Endothelial cell of umbilical vein (primary cell): Measurements from ENCODE around the gene MYO9B. TPM values are rescaled to one million over a fixed set of nuclear protein-coding genes. Genes with fewer than 3 reads are reported as not detected.

Experiments
- BruUV-seq: library from RNA; stranded (reverse); fragments of 400-500 nt; replicated peaks from 2 replicates; lab custom pipeline; 2021; lab: Mats Ljungman, UMichigan
- CTCF ChIA-PET: fragments of 300-600, 350-600 bp; sonication (Branson Sonifier 250); formaldehyde crosslinking; loops from one replicate; lab custom pipeline; 2021; ENCODE audit warnings: antibody characterized with exemption, inconsistent platforms; lab: Charles Lee
- POLR2A ChIA-PET: fragments of 300-600, 350-600 bp; sonication (Branson Sonifier 250); formaldehyde crosslinking; loops from one replicate; lab custom pipeline; 2021; ENCODE audit warnings: antibody characterized with exemption, inconsistent platforms; lab: Charles Lee
- DNase-seq: peaks from one replicate; pipeline ENCODE4 v3.0.0-alpha.2; 2011; ENCODE audit warnings: low read depth, low spot score
- FAIRE-seq: peaks from 2 replicates; lab custom pipeline; 2011; peaks lifted over from hg19 to GRCh38; lab: Jason Lieb, UNC
- H2AFZ ChIP-seq: 2 replicates; pipeline ENCODE4 v1.6.0; 2012; ENCODE audit warnings: low read depth, low read length, control low read depth, inconsistent platforms
- H3K27ac ChIP-seq: 2 replicates; pipeline ENCODE4 v1.5.1; 2011; ENCODE audit warnings: low read depth, mild to moderate bottlenecking, control low read depth, low read length, moderate library complexity; ENCODE audit not compliant: insufficient read depth
- H3K27me3 ChIP-seq, 2 experiments: 2 replicates each; pipeline versions ENCODE4 v1.6.0 to v1.6.1; 2011; ENCODE audit warnings: low read length in 2 of 2, mixed read lengths in 1 of 2; ENCODE audit not compliant: control insufficient read depth in 2 of 2, insufficient read depth in 2 of 2
- H3K36me3 ChIP-seq, 2 experiments: 2 replicates in 1 of 2; 3 replicates in 1 of 2; pipeline ENCODE4 v1.5.1; 2011; ENCODE audit warnings: low read length in 2 of 2, mild to moderate bottlenecking in 1 of 2, moderate library complexity in 1 of 2; ENCODE audit not compliant: control insufficient read depth in 2 of 2, insufficient read depth in 2 of 2; ENCODE audit errors: extremely low read depth in 1 of 2
- H3K4me1 ChIP-seq: 3 replicates; pipeline ENCODE4 v1.5.1; 2011; ENCODE audit warnings: mild to moderate bottlenecking, low read length; ENCODE audit not compliant: control insufficient read depth, insufficient read depth; ENCODE audit errors: extremely low read depth
- H3K4me2 ChIP-seq: 2 replicates; pipeline ENCODE4 v1.6.1; 2011; ENCODE audit warnings: low read length, control low read depth, mixed read lengths; ENCODE audit not compliant: insufficient read depth
- H3K4me3 ChIP-seq, 3 experiments: fragments of 200-600 bp in 1 of 3; sonication (generic), shearing (Covaris generic) in 1 of 3; replicated peaks in 1 of 3; 2 replicates each; pipeline ENCODE4 v1.5.1; 2011 to 2016; ENCODE audit warnings: control low read depth in 3 of 3, low read length in 3 of 3, mild to moderate bottlenecking in 2 of 3, inconsistent platforms in 1 of 3, low read depth in 1 of 3, moderate library complexity in 1 of 3; ENCODE audit not compliant: insufficient read depth in 1 of 3
- H3K79me2 ChIP-seq: 2 replicates; pipeline ENCODE4 v1.6.0; 2012; ENCODE audit warnings: low read length, inconsistent platforms; ENCODE audit not compliant: control insufficient read depth, insufficient read depth
- H3K9ac ChIP-seq: replicated peaks from 2 replicates; pipeline ENCODE3; 2011; ENCODE audit warnings: low read length, control low read depth; ENCODE audit not compliant: insufficient read depth; ENCODE audit errors: extremely low read depth
- H3K9me1 ChIP-seq: replicated peaks from 3 replicates; pipeline ENCODE4 v1.6.0; 2011; ENCODE audit warnings: mild to moderate bottlenecking, low read length; ENCODE audit not compliant: control insufficient read depth, insufficient read depth; ENCODE audit errors: extremely low read depth
- H3K9me3 ChIP-seq: replicated peaks from 2 replicates; pipeline ENCODE4 v1.5.1; 2012; ENCODE audit warnings: low read length, inconsistent platforms; ENCODE audit not compliant: control insufficient read depth, insufficient read depth
- H4K20me1 ChIP-seq: replicated peaks from 2 replicates; pipeline ENCODE3; 2011; ENCODE audit warnings: mild to moderate bottlenecking, low read length; ENCODE audit not compliant: control insufficient read depth, insufficient read depth; ENCODE audit errors: extremely low read depth
- EZH2 ChIP-seq: IDR thresholded peaks from 2 replicates; pipeline ENCODE4 v1.6.1; 2012; ENCODE audit warnings: borderline replicate concordance, low read depth, mild to moderate bottlenecking, moderate library complexity, low read length, inconsistent platforms; ENCODE audit not compliant: severe bottlenecking
- FOS ChIP-seq: IDR thresholded peaks from 2 replicates; pipeline ENCODE4 v1.6.1; 2011; ENCODE audit warnings: mild to moderate bottlenecking, low read length, moderate library complexity, borderline replicate concordance; ENCODE audit not compliant: insufficient read depth
- GATA2 ChIP-seq: IDR thresholded peaks from 2 replicates; pipeline ENCODE4 v1.7.0; 2011; ENCODE audit warnings: low read depth, mild to moderate bottlenecking, moderate library complexity, mixed read lengths, low read length; ENCODE audit not compliant: insufficient read length, insufficient read depth
- JUN ChIP-seq: IDR thresholded peaks from 2 replicates; pipeline ENCODE4 v1.6.1; 2011; ENCODE audit warnings: borderline replicate concordance, low read depth; ENCODE audit not compliant: insufficient read length, insufficient read depth
- MYC ChIP-seq: IDR thresholded peaks from one replicate; pipeline ENCODE4 v1.6.1; 2011; ENCODE audit warnings: mild to moderate bottlenecking, low read depth, low read length
- POLR2A ChIP-seq: IDR thresholded peaks from 2 replicates; pipeline ENCODE4 v1.6.1; 2012; ENCODE audit warnings: low read depth, mild to moderate bottlenecking, control low read depth, low read length
- POLR2AphosphoS5 ChIP-seq: IDR thresholded peaks from 2 replicates; pipeline ENCODE4 v1.6.1; 2012; ENCODE audit warnings: low read depth, mild to moderate bottlenecking, control low read depth, low read length, moderate library complexity; ENCODE audit not compliant: insufficient read depth
- dilution Hi-C: fragments of 300-500 bp; cut with MboI; formaldehyde crosslinking; loops from one replicate; pipeline ENCODE4 v1.15.0; 2019; ENCODE audit warnings: low sequenced_read_pairs; ENCODE audit not compliant: extremely low pct_ligation_motif_present
- intact Hi-C: fragments of 100-400 bp; cut with micrococcal nuclease; formaldehyde crosslinking; loops from one replicate; pipeline ENCODE4 v1.10.0; 2022
- polyA plus RNA-seq, 4 experiments: library from polyadenylated mRNA; depleted of rRNA in 3 of 4; stranded (reverse) in 3 of 4; unstranded in 1 of 4; fragments of >200 nt; gene quantifications; 2 replicates each; pipeline versions ENCODE4 v1.2.1 to v1.2.3, GENCODE V29; 2011 to 2012; ENCODE audit warnings: missing spikeins in 1 of 4
- total RNA-seq: library from RNA; stranded (reverse); gene quantifications from 2 replicates; pipeline ENCODE4 v1.2.3, GENCODE V29; 2021
- TF ChIP-seq, protein P1 (sequence below), 2 donors: IDR thresholded peaks; 1 replicate in 1 of 2; 2 replicates in 1 of 2; pipeline ENCODE4 v1.5.1; 2011; ENCODE audit warnings: low read length in 2 of 2, mild to moderate bottlenecking in 2 of 2, moderate library complexity in 2 of 2, control low read depth in 1 of 2, inconsistent platforms in 1 of 2, low read depth in 1 of 2; ENCODE audit not compliant: insufficient read depth in 1 of 2; ENCODE audit errors: extremely low read depth in 1 of 2
- TF ChIP-seq, protein P2 (sequence below): IDR thresholded peaks from 2 replicates; pipeline ENCODE4 v1.6.1; 2011; ENCODE audit not compliant: insufficient read depth, insufficient read length

MYO9B gene
- total and polyA plus RNA-seq, 2 donors (not counting 3 experiments of a cell fraction or from before 2014, with no cell fraction given), result 64.4 to 119 TPM

- H3K9me1 ChIP-seq, result no peaks in the 10 kb centered on the region
- dilution Hi-C loops (no loop called here), intact Hi-C loops (no loop called here)
- H3K4me1 ChIP-seq, result peaks cover 8% of the 10 kb centered on the region
- FAIRE-seq (no peak), DNase-seq (no peak)
- no peaks in the 10 kb centered on the region for H3K27me3 ChIP-seq
- ChIA-PET POLR2A (no interaction called here), CTCF (interaction anchor here (0.6 to 1.6 kb wide), 5 partner anchors 88 to 203 kb away, joined by 3 to 5 read pairs (median 3); no protein-coding TSS in a partner anchor)
- TF ChIP-seq, protein P1, sequence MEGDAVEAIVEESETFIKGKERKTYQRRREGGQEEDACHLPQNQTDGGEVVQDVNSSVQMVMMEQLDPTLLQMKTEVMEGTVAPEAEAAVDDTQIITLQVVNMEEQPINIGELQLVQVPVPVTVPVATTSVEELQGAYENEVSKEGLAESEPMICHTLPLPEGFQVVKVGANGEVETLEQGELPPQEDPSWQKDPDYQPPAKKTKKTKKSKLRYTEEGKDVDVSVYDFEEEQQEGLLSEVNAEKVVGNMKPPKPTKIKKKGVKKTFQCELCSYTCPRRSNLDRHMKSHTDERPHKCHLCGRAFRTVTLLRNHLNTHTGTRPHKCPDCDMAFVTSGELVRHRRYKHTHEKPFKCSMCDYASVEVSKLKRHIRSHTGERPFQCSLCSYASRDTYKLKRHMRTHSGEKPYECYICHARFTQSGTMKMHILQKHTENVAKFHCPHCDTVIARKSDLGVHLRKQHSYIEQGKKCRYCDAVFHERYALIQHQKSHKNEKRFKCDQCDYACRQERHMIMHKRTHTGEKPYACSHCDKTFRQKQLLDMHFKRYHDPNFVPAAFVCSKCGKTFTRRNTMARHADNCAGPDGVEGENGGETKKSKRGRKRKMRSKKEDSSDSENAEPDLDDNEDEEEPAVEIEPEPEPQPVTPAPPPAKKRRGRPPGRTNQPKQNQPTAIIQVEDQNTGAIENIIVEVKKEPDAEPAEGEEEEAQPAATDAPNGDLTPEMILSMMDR (IDR thresholded peaks at IDR 0.05; ENCODE audit: extremely low read depth in 1 of 2, insufficient read depth in 1 of 2, low read depth in 1 of 2, low read length in 2 of 2), result no peak
- TF ChIP-seq FOS, result no peak
- TF ChIP-seq GATA2, result no peak
- TF ChIP-seq POLR2A, result no peak
- TF ChIP-seq JUN, result no peak
- no peak for TF ChIP-seq EZH2
- TF ChIP-seq MYC, result no peak
- TF ChIP-seq POLR2AphosphoS5, result no peak
- TF ChIP-seq, protein P2, sequence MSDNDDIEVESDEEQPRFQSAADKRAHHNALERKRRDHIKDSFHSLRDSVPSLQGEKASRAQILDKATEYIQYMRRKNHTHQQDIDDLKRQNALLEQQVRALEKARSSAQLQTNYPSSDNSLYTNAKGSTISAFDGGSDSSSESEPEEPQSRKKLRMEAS, result no peak
- H3K27ac ChIP-seq, result no peak overlapping the region
- BruUV-seq, result no TSS peak
- no peak overlapping the region for H2AFZ ChIP-seq
- no peak overlapping the region for H3K4me3 ChIP-seq
- H3K79me2 ChIP-seq, result peaks cover 47% of the 10 kb centered on the region
- H4K20me1 ChIP-seq, result no peaks in the 10 kb centered on the region
- no peak overlapping the region for H3K9ac ChIP-seq
- no peaks in the 10 kb centered on the region for H3K9me3 ChIP-seq
- H3K36me3 ChIP-seq, result no peaks in the 10 kb centered on the region
- no peak overlapping the region for H3K4me2 ChIP-seq
These were observed 6.4 kb upstream of the MYO9B start for GRCh38 chr19:17069193-17069592.
